G401.6 (cell line): Measurements from ENCODE around the gene POLD2.

Source experiments
- FAIRE-seq: peaks from 2 replicates; lab custom pipeline; 2012; peaks lifted over from hg19 to GRCh38; lab: Jason Lieb, UNC

The POLD2 gene

DNA sequence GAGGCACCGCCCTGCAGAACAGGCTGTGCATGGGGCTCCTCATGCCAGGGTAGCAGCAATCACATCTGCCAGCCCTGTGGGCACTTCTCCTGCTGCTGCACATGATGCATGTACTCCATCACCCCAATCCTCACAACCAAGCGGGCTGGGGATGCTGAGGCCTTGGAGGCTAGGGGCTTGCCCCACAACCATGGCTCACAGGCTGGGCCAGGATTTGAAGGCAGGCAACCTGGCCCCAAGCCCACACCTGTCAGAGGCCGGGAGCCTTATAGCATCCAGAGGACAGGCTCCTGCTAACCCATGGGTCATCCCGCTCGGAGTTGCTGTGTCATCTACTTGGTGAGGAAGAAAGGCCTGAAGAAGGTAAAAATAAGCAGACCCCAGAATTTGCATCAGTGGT, 43.2 kb downstream of the POLD2 start:
- no peak for FAIRE-seq

DNA sequence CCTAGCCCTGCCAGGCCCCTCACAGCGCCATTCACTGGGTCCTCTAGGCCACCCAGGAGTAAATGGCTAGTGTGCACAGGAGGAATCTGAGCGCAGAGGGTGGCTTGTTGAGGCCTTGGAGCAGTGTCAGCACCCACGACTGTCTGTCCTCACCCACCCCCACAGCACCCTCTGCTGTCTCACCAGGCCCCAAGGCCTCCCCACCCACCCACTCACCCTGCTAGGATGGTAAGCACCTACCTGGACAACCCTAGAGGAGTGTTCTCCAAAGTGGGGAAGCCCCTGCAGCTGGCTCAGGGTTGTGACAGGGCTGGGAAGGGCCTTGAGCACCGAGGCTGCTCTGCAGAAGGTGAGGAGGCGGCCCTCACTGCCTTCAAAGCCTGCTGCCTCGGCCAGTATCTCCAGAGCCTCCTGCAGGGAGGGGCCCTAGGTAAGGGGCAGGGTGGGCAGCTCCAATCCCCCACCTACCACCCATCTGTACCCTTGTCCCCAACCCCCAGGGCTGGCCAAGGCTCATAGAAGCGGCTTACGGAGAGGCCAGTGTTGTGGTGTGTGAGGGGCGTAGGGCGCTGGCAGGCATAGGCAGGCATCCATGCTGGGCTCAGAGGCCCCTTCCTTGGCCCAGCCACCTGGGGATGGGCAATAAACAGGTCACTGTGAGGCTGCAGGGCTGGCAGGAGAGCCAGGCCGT, 43.9 kb downstream of the POLD2 start:
- FAIRE-seq: no peak

DNA sequence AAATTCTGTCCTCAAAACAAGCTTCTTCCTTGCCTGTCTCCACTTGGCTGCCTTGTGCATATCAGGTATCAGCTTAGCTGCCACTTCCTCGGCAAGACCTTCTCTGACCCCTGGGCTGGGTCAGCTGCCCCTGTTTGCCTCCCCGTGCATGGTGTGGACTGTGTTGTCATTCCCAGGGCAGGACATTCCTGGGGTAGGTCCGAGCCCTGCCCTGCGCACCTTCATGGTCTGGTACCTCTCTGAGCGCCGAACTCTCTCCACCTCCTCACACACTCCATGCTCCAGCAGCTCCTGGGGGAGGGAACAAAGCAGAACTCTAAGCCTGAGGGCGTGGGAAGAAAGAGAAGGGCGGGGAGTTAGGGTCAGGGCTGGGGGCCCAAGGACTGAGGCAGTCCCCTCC, 44.8 kb downstream of the POLD2 start:
- FAIRE-seq: no peak

- no peak for FAIRE-seq
Measured at GRCh38 chr7:44077681-44078091, 45.7 kb downstream of the POLD2 start.

DNA sequence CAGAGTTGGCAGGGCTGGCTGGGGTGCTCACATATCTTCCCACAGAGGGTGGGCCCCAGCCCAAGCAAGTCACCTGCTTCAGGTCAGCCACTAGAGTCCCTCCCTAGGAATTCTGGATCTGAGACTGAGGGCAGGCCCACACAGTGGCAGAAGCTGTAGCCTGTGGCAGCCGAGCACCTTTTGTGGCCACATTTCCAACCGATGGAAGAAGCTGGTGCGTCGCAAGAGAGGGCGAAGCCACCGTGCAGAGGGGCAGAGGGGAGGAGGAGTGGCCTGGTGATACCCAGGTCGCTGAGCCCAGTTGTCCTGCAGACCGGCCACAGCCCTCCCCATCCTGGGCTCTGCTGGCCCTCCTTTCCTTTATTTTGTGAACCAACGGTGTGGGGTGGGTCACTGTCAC, 46.3 kb downstream of the POLD2 start:
- no peak for FAIRE-seq

DNA sequence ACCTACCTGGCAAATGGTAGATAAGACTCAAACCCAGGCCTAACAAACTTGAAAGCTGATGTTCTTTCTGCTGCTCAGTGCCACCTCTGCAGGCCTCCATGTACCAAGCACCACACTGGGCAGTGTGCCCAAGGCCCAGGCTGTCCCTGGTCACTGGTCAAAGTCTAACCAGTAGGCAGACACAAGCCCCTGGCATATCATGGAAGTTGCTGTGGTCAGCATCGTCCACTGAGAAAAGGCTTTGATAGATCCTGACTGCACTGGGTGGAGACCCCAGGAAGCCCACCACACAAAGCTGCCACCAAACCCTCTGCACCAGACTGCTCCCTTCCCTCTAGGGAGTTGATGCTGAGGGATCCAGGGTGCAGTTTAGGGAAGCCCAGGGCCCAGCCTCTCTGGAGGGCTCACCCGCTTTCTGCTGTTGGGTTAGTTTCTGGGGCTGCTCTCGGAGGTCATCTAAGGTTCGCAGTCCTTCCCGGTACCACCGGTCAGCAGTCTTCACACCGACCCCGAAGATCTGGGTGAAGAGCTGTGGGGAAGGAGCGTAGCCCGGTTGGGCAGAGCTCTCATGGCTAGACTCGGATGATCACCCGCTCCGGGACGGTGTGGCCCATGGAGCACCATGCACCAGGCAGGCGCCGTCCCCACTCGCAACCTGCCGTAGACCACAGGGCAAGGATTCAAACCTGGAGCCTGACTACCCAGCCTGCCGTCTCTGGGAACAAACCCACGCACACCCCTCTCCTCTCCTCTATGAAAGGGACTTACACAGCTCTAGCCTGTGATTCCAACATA, 47.0 kb downstream of the POLD2 start:
- FAIRE-seq: no peak

DNA sequence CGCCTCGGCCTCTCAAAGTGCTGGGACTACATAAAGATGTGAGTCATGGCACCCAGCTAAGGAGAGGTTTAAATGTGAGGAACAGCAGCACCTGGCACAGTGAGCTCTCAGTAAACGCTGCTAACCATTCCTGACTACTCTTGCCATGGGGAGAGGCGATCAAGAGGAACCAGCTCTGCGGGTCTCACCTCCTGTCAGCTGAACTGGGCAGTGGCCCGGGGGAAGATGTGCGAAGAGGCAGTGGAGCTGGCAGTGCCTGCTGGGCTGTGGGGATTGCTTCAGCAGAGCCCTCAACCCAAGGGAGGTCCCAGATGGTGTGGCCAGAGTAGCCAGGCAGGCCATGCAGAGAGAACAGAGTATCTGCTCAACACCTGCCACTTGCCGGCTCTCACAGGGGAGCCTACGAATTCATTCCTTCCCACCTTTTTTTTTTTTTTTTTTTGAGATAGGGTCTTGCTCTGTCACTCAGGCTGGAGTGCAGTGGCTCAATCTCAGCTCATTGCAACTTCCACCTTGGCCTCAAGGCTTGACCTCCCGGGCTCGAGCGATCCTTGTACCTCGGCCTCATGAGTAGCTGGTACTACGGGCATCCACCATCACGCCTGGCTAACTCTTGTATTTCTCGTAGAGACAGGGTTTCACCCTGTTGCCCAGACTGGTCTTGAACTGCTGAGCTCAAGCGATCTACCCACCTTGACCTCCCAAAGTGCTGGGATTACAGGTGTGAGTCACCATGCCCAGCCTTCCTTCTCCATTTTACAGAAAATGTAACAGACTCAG, 47.9 kb downstream of the POLD2 start:
- FAIRE-seq: no peak

DNA sequence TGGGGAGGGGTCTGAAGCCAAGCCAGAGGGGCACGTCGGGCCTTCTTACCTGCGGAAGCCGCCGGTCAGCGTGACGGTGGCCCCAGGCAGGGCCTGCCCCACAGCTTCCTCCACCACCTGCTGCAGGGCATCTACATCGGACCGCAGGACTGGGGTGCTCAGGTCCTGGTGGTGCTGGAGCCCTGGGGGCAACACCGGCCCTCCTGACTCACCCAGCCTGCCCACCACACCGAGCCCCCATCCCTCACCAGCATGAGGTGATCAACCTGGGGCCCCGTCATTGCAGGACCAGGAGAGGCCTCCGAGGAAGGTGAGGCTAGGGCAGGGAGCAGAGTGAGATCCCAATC, 49.0 kb downstream of the POLD2 start:
- no peak for FAIRE-seq

DNA sequence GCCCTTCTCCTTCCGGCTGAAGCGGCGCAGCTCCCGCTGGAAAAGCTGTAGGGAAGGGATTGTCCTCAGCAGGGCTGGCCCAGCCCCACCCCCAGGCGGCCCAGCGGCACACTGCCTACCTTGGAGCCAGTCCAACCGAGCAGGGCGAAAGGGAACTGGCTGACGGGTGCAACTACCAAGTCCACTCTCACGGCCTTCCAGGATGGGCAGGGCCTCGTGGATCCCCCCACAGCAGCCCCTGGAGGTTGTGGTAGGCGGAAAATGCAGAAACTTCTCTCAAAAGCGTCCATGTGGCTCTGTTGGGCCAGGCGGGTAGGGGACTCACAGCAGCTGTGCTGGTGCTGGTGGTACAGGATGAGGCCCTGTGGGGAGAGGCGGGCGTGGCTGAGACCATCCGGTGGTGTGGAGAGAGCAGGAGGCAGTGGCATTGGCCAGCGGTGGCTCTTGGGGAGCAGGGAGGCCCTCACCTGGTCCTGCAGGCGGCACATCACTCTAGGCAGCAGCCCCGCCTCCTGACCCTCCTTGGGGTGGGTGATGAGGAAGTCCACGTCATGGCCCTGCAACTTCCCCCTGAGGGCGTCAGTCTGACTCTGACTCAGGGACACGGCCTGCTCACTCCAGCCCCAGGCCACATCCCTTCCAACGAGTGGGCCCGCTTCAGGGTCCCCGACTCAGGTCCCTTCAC, 49.5 kb downstream of the POLD2 start:
- no peak for FAIRE-seq

- FAIRE-seq: no peak
Measured at GRCh38 chr7:44072364-44073231, 50.8 kb downstream of the POLD2 start.

- FAIRE-seq: no peak
Measured at GRCh38 chr7:44071726-44072363, 51.5 kb downstream of the POLD2 start.

DNA sequence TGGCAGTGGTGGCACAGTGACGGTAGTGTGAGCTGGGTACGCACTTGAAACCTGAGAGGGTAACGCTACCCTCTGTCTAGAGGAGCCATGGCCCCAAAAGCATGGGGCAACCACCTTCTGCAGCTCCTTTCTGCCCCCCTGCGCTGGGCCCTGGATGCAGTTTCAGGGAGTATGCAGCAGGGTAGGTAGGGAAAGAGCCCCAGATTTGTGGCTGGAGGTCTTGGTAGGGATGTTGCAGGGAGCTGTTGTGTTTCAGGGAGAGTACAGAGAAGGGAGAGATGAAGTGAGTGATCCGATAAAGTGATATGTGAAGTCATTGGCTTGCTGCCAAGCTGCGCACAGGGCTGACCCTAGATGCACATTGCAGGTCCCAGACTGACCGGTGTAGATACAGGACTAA, 55.3 kb downstream of the POLD2 start:
- no peak for FAIRE-seq

GRCh38 chr7:44067064-44067951, 56.0 kb downstream of the POLD2 start:
- FAIRE-seq: no peak

DNA sequence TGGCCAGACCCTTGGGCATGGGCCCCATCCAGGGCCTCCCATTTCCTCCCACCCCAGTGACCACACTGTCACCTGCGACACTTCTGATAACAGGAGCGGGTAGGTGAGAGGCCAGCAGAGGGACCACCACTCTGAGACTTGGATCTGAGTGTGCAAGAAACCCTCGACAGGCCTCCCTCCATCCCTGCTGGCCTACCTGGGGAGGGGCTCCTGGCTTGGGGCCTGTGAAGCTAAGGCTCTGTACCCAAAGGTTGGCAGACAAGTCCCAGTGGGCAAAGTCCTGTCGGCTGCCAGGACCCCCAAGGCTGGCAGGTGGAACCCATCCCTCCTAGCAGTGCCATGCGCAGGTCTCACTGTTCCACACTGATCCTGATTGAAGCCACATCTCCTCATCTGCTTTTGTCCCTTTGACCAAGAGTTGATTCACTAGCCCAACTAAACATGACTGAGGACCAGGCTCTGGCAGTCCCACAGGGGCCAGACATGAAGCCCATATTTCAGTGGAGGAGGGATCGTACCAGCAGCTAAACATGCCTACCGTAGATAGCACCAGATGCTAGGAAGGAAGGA, 56.8 kb downstream of the POLD2 start:
- no peak for FAIRE-seq

- no peak for FAIRE-seq
Measured at GRCh38 chr7:44066111-44066460, 57.3 kb downstream of the POLD2 start.

DNA sequence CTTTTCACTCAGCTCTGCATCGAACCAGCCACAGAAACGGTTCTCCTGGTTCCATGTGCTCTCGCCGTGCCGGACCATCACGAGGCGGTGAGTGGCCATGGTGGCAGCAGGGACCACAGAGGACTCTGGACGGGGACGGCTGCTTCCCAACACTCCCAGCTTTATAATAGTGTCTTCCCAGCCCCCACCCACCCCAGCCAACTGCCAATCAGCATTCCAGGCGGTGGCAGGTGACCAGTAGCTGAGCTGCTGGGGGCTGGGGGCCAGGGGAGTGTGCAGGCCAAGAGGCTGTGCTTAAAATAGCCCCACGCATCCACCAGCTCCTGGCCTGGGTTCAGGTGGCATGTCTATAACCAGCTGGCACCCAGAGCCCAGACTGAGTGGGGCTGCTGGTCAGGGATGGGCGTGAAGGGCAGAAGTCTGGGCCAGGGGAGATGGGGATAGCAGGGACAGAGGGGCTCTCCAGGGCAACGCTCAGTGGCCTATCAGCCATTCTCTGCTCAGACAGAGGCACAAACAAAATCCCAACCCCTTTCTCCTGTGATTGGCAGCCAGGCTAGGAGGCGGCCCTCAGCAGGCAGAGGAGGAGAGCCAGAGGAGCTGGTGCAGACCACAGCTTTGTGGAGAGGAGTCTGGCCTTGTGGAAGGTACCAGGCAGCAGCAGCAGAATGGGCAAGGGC, 57.8 kb downstream of the POLD2 start, which contains the start of gene PGAM2:
TSS of gene PGAM2 (minus strand) at position 137 of the 680 bp plus-strand sequence. CDS start at position 99, 38 bp downstream.
- FAIRE-seq: no peak

DNA sequence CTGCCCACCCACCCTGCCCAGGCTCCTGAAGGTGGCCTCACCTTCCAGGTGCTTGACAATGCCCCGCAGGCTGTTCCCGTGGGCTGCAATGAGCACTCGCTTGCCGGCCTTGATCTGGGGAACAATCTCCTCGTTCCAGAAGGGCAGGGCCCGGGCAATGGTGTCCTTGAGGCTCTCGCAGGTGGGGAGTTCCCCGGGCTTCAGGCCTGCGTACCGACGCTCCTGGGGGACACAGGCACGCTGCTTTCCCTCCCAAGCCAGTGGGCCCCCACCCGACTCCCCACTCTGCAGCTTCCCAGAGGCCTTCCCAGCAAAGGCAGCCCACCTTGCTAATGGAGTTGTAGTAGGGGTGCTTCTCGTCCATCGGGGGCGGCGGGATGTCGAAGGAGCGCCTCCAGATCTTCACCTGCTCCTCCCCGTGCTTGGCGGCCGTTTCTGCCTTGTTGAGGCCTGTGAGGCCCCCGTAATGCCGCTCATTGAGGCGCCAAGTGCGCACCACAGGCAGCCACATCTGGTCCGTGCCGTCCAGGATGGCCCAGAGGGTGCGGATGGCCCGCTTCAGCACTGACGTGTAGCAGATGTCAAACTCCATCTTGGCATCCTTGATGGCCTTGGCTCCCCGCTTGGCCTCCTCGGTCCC, 58.4 kb downstream of the POLD2 start:
- no peak for FAIRE-seq
